WTC11 (cell line): ENCODE data around the gene DAPK1. TPM values are rescaled to one million over a fixed set of nuclear protein-coding genes. Genes with fewer than 3 reads are reported as not detected.

Source experiments
- ATAC-seq: fragments of 200-7000 bp; cut with Tn5 transposase; 2 replicates; pipeline ENCODE4 v1.10.0; 2021; ENCODE audit warnings: mild to moderate bottlenecking, moderate library complexity
- CTCF ChIA-PET: fragments of 300-600 bp; sonication (Branson Sonifier 250); formaldehyde crosslinking; loops from one replicate; lab custom pipeline; 2021; ENCODE audit warnings: antibody characterized with exemption; lab: Charles Lee
- POLR2A ChIA-PET: fragments of 350-600 bp; sonication (Branson Sonifier 250); formaldehyde crosslinking; loops from one replicate; lab custom pipeline; 2021; ENCODE audit warnings: antibody characterized with exemption; lab: Charles Lee
- DNase-seq: peaks from one replicate; pipeline ENCODE4 v3.0.0; 2021; ENCODE audit warnings: low spot score
- H3K27ac Mint-ChIP-seq: 2 replicates; pipeline ENCODE4 v1.8.0; 2021; ENCODE audit warnings: mixed read lengths
- H3K27me3 Mint-ChIP-seq: 2 replicates; pipeline ENCODE4 v1.8.0; 2021; ENCODE audit warnings: low read depth, mild to moderate bottlenecking, moderate library complexity, mixed read lengths
- H3K36me3 Mint-ChIP-seq: 2 replicates; pipeline ENCODE4 v1.8.0; 2021; ENCODE audit warnings: mixed read lengths
- H3K4me1 Mint-ChIP-seq: 2 replicates; pipeline ENCODE4 v1.8.0; 2022; ENCODE audit warnings: mixed read lengths
- H3K4me3 Mint-ChIP-seq: 2 replicates; pipeline ENCODE4 v1.8.0; 2021; ENCODE audit warnings: mild to moderate bottlenecking, moderate library complexity, mixed read lengths
- H3K9me3 Mint-ChIP-seq: 2 replicates; pipeline ENCODE4 v1.8.0; 2021; ENCODE audit warnings: mixed read lengths
- ATF1 ChIP-seq: sonication (generic); formaldehyde crosslinking; IDR thresholded peaks from 2 replicates; pipeline ENCODE4 v1.8.1; 2023; ENCODE audit warnings: mild to moderate bottlenecking, moderate library complexity, missing genetic modification reagents
- CREB1 ChIP-seq: sonication (generic); formaldehyde crosslinking; IDR thresholded peaks from 2 replicates; pipeline ENCODE4 v1.8.0; 2023; ENCODE audit warnings: mild to moderate bottlenecking, missing genetic modification reagents
- ELF4 ChIP-seq: sonication (generic); formaldehyde crosslinking; IDR thresholded peaks from 2 replicates; pipeline ENCODE4 v1.8.1; 2022; ENCODE audit warnings: low read depth, mild to moderate bottlenecking, moderate library complexity, missing genetic modification reagents
- HMGA2 ChIP-seq: fragments of 250-450 bp; sonication (Bioruptor Pico); IDR thresholded peaks from 2 replicates; pipeline ENCODE4 v1.4.0; 2021; ENCODE audit warnings: mild to moderate bottlenecking, moderate library complexity
- NR1H2 ChIP-seq: sonication (generic); formaldehyde crosslinking; IDR thresholded peaks from 2 replicates; pipeline ENCODE4 v1.9.0; 2021; ENCODE audit warnings: mild to moderate bottlenecking, moderate library complexity, missing genetic modification reagents
- SMAD3 ChIP-seq: sonication (generic); formaldehyde crosslinking; IDR thresholded peaks from 2 replicates; pipeline ENCODE4 v1.8.0; 2022; ENCODE audit warnings: missing genetic modification reagents, mild to moderate bottlenecking, borderline replicate concordance
- SP1 ChIP-seq: sonication (generic); formaldehyde crosslinking; conservative IDR thresholded peaks from 2 replicates; pipeline ENCODE4 v1.8.1; 2022; ENCODE audit warnings: missing genetic modification reagents
- ZNF671 ChIP-seq: fragments of 250-450 bp; sonication (Bioruptor Pico); IDR thresholded peaks from 2 replicates; pipeline ENCODE4 v1.8.0; 2021; ENCODE audit warnings: mild to moderate bottlenecking
- total RNA-seq: library from RNA; stranded (reverse); gene quantifications from 3 replicates; pipeline ENCODE4 v1.2.3, GENCODE V29; 2021
- TF ChIP-seq, protein P1 (sequence below): sonication (generic); formaldehyde crosslinking; IDR thresholded peaks from 2 replicates; pipeline ENCODE4 v1.8.0; 2022; ENCODE audit warnings: missing genetic modification reagents
- TF ChIP-seq, protein P2 (sequence below): fragments of 250-450 bp; sonication (Bioruptor Pico); IDR thresholded peaks from 2 replicates; pipeline ENCODE4 v1.9.0; 2021; ENCODE audit warnings: mild to moderate bottlenecking
- TF ChIP-seq, protein P3 (sequence below): sonication (generic); formaldehyde crosslinking; IDR thresholded peaks from 2 replicates; pipeline ENCODE4 v1.8.0; 2023; ENCODE audit warnings: missing genetic modification reagents, mild to moderate bottlenecking, borderline replicate concordance
- TF ChIP-seq, protein P4 (sequence below): sonication (generic); formaldehyde crosslinking; IDR thresholded peaks from 2 replicates; pipeline ENCODE4 v1.8.0; 2022; ENCODE audit warnings: mild to moderate bottlenecking, missing genetic modification reagents
- TF ChIP-seq, protein P5 (sequence below): sonication (generic); formaldehyde crosslinking; IDR thresholded peaks from 2 replicates; pipeline ENCODE4 v1.8.0; 2022; ENCODE audit warnings: mild to moderate bottlenecking, missing genetic modification reagents
- TF ChIP-seq, protein P6 (sequence below): fragments of 250-450 bp; sonication (Bioruptor Pico); IDR thresholded peaks from 2 replicates; pipeline ENCODE4 v1.9.0; 2021; ENCODE audit warnings: moderate library complexity, mild to moderate bottlenecking, inconsistent platforms, borderline replicate concordance
- TF ChIP-seq, protein P7 (sequence below): sonication (generic); formaldehyde crosslinking; IDR thresholded peaks from 2 replicates; pipeline ENCODE4 v1.8.1; 2023; ENCODE audit warnings: mild to moderate bottlenecking, moderate library complexity, missing genetic modification reagents
- TF ChIP-seq, protein P8 (sequence below): sonication (generic); formaldehyde crosslinking; IDR thresholded peaks from 2 replicates; pipeline ENCODE4 v1.8.1; 2023; ENCODE audit warnings: mild to moderate bottlenecking, missing genetic modification reagents

DAPK1 gene
- total RNA-seq, 1 experiment from 2014 or later = 129 TPM

DNA sequence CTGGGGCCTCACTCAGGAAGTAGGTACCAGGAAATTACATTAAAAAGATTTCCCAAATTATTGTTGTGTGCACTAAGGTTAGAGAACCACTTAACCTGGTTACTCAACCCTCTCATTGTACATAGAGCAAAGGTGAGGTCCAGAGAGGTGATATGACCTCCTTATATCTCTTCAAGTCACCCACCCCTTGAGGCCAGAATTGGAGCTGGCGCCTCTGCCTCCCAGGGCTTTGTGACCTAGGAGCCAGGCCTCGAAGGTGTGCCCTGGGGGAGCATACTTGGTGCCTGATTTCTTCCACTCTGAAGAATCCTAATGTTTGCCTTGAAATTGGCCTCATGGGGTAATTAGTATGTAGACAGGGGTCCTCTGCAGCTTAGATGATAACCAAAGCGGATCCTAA lies 133.2 kb downstream of the DAPK1 start (continued):
- TF ChIP-seq, protein P1, sequence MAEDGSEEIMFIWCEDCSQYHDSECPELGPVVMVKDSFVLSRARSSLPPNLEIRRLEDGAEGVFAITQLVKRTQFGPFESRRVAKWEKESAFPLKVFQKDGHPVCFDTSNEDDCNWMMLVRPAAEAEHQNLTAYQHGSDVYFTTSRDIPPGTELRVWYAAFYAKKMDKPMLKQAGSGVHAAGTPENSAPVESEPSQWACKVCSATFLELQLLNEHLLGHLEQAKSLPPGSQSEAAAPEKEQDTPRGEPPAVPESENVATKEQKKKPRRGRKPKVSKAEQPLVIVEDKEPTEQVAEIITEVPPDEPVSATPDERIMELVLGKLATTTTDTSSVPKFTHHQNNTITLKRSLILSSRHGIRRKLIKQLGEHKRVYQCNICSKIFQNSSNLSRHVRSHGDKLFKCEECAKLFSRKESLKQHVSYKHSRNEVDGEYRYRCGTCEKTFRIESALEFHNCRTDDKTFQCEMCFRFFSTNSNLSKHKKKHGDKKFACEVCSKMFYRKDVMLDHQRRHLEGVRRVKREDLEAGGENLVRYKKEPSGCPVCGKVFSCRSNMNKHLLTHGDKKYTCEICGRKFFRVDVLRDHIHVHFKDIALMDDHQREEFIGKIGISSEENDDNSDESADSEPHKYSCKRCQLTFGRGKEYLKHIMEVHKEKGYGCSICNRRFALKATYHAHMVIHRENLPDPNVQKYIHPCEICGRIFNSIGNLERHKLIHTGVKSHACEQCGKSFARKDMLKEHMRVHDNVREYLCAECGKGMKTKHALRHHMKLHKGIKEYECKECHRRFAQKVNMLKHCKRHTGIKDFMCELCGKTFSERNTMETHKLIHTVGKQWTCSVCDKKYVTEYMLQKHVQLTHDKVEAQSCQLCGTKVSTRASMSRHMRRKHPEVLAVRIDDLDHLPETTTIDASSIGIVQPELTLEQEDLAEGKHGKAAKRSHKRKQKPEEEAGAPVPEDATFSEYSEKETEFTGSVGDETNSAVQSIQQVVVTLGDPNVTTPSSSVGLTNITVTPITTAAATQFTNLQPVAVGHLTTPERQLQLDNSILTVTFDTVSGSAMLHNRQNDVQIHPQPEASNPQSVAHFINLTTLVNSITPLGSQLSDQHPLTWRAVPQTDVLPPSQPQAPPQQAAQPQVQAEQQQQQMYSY (CRISPR knock-in tag) = no peak
- TF ChIP-seq, protein P2, sequence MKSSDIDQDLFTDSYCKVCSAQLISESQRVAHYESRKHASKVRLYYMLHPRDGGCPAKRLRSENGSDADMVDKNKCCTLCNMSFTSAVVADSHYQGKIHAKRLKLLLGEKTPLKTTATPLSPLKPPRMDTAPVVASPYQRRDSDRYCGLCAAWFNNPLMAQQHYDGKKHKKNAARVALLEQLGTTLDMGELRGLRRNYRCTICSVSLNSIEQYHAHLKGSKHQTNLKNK (CRISPR knock-in tag) = no peak
- TF ChIP-seq NR1H2 (CRISPR knock-in tag) (no peak), ZNF671 (CRISPR knock-in tag) (no peak), ELF4 (CRISPR knock-in tag) (no peak), ATF1 (CRISPR knock-in tag) (no peak), SP1 (CRISPR knock-in tag) (no peak)
- TF ChIP-seq, protein P3, sequence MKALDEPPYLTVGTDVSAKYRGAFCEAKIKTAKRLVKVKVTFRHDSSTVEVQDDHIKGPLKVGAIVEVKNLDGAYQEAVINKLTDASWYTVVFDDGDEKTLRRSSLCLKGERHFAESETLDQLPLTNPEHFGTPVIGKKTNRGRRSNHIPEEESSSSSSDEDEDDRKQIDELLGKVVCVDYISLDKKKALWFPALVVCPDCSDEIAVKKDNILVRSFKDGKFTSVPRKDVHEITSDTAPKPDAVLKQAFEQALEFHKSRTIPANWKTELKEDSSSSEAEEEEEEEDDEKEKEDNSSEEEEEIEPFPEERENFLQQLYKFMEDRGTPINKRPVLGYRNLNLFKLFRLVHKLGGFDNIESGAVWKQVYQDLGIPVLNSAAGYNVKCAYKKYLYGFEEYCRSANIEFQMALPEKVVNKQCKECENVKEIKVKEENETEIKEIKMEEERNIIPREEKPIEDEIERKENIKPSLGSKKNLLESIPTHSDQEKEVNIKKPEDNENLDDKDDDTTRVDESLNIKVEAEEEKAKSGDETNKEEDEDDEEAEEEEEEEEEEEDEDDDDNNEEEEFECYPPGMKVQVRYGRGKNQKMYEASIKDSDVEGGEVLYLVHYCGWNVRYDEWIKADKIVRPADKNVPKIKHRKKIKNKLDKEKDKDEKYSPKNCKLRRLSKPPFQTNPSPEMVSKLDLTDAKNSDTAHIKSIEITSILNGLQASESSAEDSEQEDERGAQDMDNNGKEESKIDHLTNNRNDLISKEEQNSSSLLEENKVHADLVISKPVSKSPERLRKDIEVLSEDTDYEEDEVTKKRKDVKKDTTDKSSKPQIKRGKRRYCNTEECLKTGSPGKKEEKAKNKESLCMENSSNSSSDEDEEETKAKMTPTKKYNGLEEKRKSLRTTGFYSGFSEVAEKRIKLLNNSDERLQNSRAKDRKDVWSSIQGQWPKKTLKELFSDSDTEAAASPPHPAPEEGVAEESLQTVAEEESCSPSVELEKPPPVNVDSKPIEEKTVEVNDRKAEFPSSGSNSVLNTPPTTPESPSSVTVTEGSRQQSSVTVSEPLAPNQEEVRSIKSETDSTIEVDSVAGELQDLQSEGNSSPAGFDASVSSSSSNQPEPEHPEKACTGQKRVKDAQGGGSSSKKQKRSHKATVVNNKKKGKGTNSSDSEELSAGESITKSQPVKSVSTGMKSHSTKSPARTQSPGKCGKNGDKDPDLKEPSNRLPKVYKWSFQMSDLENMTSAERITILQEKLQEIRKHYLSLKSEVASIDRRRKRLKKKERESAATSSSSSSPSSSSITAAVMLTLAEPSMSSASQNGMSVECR (CRISPR knock-in tag) = no peak
- TF ChIP-seq, protein P4, sequence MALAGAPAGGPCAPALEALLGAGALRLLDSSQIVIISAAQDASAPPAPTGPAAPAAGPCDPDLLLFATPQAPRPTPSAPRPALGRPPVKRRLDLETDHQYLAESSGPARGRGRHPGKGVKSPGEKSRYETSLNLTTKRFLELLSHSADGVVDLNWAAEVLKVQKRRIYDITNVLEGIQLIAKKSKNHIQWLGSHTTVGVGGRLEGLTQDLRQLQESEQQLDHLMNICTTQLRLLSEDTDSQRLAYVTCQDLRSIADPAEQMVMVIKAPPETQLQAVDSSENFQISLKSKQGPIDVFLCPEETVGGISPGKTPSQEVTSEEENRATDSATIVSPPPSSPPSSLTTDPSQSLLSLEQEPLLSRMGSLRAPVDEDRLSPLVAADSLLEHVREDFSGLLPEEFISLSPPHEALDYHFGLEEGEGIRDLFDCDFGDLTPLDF (CRISPR knock-in tag) = no peak
- TF ChIP-seq, protein P5, sequence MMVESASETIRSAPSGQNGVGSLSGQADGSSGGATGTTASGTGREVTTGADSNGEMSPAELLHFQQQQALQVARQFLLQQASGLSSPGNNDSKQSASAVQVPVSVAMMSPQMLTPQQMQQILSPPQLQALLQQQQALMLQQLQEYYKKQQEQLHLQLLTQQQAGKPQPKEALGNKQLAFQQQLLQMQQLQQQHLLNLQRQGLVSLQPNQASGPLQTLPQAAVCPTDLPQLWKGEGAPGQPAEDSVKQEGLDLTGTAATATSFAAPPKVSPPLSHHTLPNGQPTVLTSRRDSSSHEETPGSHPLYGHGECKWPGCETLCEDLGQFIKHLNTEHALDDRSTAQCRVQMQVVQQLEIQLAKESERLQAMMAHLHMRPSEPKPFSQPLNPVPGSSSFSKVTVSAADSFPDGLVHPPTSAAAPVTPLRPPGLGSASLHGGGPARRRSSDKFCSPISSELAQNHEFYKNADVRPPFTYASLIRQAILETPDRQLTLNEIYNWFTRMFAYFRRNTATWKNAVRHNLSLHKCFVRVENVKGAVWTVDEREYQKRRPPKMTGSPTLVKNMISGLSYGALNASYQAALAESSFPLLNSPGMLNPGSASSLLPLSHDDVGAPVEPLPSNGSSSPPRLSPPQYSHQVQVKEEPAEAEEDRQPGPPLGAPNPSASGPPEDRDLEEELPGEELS = no peak
- TF ChIP-seq, all 79 proteins: peak for 0

DNA sequence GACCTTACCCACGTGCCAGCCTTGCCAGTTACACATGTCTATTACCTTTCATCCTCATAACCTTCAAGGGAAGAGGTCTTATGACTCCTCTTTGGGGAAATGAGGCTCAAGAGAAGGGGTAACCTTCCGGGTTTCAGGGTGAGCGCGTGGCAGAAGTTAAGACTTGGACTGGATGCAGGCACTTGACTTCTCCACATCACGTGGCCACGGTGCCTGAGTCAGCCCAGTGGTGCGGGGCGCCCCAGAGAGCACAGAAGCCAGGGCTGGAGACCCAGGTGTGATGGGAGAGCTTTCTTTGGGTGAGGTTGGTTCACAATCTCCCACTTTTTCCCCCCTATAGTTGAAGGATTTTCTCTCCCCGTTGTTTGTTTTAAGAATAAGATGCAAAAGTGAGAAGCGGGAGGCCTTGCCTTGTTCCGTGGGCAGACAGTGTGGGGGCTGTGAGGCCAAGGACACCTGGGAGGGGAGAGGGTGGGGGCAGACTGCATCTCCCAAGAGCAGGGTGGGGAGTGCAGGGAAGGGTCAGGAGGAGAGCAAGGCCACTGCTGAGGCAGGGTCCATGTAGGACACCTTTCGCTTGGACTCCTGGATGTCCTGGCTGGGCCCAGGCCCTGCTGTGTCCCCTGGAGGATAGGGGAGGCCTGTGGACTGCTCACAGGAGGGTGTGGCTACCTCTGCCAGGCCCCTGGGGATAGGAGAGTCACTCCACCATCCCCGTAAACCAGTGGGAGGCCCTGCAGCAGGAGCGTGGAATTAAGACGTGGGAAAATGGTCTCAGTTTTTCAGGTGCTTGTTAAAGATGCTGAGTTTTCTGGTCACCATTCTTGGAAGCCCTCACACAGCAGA lies 138.2 kb downstream of the DAPK1 start:
- peaks cover 48% of the 10 kb centered on the region for H3K36me3 Mint-ChIP-seq
- CTCF ChIA-PET = no interaction called here
- DNase-seq = no peak
- POLR2A ChIA-PET = no interaction called here
- H3K4me3 Mint-ChIP-seq = no peak overlapping the region
- H3K9me3 Mint-ChIP-seq = no peaks in the 10 kb centered on the region; the same call in 1 of the 2 replicates
- no peak for ATAC-seq
- peak overlapping the region; percentile 50; the same call in 1 of the 2 replicates for H3K27ac Mint-ChIP-seq
- H3K27me3 Mint-ChIP-seq = no peaks in the 10 kb centered on the region
- H3K4me1 Mint-ChIP-seq = peaks cover 4% of the 10 kb centered on the region
- TF ChIP-seq, protein P6, sequence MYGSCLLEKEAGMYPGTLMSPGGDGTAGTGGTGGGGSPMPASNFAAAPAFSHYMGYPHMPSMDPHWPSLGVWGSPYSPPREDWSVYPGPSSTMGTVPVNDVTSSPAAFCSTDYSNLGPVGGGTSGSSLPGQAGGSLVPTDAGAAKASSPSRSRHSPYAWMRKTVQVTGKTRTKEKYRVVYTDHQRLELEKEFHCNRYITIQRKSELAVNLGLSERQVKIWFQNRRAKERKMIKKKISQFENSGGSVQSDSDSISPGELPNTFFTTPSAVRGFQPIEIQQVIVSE (CRISPR knock-in tag) = no peak
- TF ChIP-seq, protein P7, sequence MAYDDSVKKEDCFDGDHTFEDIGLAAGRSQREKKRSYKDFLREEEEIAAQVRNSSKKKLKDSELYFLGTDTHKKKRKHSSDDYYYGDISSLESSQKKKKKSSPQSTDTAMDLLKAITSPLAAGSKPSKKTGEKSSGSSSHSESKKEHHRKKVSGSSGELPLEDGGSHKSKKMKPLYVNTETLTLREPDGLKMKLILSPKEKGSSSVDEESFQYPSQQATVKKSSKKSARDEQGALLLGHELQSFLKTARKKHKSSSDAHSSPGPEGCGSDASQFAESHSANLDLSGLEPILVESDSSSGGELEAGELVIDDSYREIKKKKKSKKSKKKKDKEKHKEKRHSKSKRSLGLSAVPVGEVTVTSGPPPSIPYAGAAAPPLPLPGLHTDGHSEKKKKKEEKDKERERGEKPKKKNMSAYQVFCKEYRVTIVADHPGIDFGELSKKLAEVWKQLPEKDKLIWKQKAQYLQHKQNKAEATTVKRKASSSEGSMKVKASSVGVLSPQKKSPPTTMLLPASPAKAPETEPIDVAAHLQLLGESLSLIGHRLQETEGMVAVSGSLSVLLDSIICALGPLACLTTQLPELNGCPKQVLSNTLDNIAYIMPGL (CRISPR knock-in tag) = no peak
- TF ChIP-seq, protein P8, sequence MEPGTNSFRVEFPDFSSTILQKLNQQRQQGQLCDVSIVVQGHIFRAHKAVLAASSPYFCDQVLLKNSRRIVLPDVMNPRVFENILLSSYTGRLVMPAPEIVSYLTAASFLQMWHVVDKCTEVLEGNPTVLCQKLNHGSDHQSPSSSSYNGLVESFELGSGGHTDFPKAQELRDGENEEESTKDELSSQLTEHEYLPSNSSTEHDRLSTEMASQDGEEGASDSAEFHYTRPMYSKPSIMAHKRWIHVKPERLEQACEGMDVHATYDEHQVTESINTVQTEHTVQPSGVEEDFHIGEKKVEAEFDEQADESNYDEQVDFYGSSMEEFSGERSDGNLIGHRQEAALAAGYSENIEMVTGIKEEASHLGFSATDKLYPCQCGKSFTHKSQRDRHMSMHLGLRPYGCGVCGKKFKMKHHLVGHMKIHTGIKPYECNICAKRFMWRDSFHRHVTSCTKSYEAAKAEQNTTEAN (CRISPR knock-in tag) = no peak
- TF ChIP-seq SMAD3 (CRISPR knock-in tag) (no peak), CREB1 (CRISPR knock-in tag) (no peak), HMGA2 (CRISPR knock-in tag) (no peak)
